ENCODE data around the gene PRLR.

Gene PRLR

GRCh38 chr5:35233121-35233520, 2.8 kb upstream of the PRLR start:
- no peak for FAIRE-seq

- no peak for FAIRE-seq
These were observed 1.8 kb upstream of the PRLR start for GRCh38 chr5:35232124-35232523.

GRCh38 chr5:35229076-35230037, 930 bp downstream of the PRLR start:
- FAIRE-seq = peak; percentile 58

GRCh38 chr5:35228310-35228709, 2.0 kb downstream of the PRLR start:
- no peak for FAIRE-seq

- no peak for FAIRE-seq
These were observed 2.6 kb downstream of the PRLR start for GRCh38 chr5:35227720-35228119.

- FAIRE-seq = no peak
These were observed 6.4 kb downstream of the PRLR start for GRCh38 chr5:35223787-35224395.

GRCh38 chr5:35220967-35221366, 9.3 kb downstream of the PRLR start:
- FAIRE-seq = no peak

GRCh38 chr5:35218981-35219380, 11.3 kb downstream of the PRLR start:
- no peak for FAIRE-seq

- no peak for FAIRE-seq
These were observed 16.2 kb downstream of the PRLR start for GRCh38 chr5:35214051-35214450.

- no peak for FAIRE-seq
These were observed 16.7 kb downstream of the PRLR start for GRCh38 chr5:35213608-35214007.

- no peak for FAIRE-seq
These were observed 17.9 kb downstream of the PRLR start for GRCh38 chr5:35212122-35212982.

GRCh38 chr5:35209862-35210261, 20.4 kb downstream of the PRLR start:
- no peak for FAIRE-seq

- no peak for FAIRE-seq
These were observed 24.7 kb downstream of the PRLR start for GRCh38 chr5:35205606-35206005.

- no peak for FAIRE-seq
These were observed 25.1 kb downstream of the PRLR start for GRCh38 chr5:35205186-35205585.

- FAIRE-seq = no peak
These were observed 26.9 kb downstream of the PRLR start for GRCh38 chr5:35203403-35203802.

GRCh38 chr5:35202319-35203111, 27.8 kb downstream of the PRLR start:
- no peak for FAIRE-seq

GRCh38 chr5:35201291-35201690, 29.0 kb downstream of the PRLR start:
- no peak for FAIRE-seq

- no peak for FAIRE-seq
These were observed 30.4 kb downstream of the PRLR start for GRCh38 chr5:35199886-35200285.

GRCh38 chr5:35198686-35199085, 31.6 kb downstream of the PRLR start:
- no peak for FAIRE-seq

GRCh38 chr5:35198075-35198474, 32.2 kb downstream of the PRLR start:
- FAIRE-seq = no peak

GRCh38 chr5:35197351-35197750, 32.9 kb downstream of the PRLR start:
- FAIRE-seq = no peak

- FAIRE-seq = no peak
These were observed 34.8 kb downstream of the PRLR start for GRCh38 chr5:35195472-35195852.

Data from islet of Langerhans (tissue), 1 donor.